CD4-positive, alpha-beta T cell treated with Interleukin-6 for 4 hours (primary cell): ENCODE measurements around the gene GUK1.

ENCODE experiments used
- DNase-seq: peaks from one replicate; pipeline ENCODE4 v3.0.0-alpha.2; 2020; ENCODE audit warnings: mixed read lengths

GUK1 gene

DNA sequence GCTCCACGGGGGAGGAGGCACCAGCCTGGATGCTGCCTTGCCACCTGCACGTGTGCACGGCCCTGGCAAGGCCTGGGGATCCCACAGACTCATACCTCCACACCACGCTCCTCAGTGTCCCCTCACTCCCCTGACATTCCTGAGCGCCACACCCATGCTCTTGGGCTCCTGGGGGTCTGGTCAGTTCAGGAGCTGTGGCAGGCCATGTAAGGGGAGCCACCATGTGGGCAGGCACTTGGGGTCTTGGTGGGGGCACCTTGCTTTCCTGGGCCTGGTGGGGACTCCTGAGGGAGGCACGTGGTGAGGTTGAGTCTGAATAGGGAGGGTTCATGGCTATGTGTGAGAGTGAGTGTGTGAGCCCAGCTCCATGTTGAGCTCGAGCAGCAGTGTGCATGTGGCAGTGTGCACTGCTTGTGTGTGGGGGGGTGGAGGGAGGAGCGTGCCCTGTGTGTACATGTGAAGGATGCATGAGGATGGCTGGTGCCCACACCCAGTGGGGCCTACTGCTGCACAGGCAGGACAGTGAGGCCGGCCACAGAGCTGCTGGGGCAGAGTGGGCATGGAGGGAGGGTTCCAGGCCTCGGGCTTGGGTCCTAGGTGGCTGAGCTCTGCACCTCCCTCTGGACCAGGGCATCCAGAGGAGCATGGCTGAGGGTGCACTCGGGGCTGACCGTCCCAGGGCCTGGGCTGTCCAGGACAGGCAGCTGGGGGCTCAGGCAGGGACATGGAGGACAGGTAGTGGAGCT is 11.3 kb downstream of the GUK1 start:
- no peak for DNase-seq

DNA sequence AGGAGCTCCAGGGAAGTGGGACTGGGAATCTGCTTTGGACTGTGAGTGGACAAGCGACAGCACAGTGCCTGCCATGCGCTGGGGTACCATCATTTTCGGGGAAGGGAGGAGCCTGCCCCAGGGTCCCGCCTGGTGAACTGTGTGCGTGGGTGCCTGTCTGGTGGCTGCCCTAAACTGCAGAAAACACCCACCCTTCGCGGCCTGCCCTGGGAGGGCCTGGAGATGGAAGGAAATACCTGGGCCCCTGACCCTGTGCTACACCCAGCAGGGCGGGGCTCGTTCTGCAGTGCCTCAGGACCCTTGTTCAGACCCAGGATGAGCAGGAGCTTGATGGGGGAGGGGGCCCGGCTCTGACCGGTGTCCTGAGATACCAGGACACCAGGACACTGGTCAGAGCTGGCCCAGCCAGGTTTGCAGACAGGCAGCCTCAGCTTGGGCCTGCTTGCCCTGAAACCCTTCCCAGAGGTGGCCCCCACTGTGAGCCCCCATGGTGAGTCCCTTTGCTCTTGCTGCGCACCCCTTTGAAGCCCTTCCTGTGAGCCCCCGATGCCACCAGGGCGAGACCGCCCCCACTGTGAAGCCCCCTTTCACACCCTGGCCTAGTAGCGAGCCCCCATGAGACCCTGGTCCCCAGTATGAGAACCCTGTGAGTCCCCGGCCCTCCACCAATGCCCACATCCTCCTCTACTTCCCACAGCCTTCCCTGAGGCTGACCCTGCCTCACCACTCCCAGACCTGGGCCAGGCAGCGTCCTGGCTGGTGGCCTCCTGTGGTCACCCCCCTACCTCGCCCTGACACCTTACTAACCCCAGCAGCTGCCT is 12.2 kb downstream of the GUK1 start:
- DNase-seq, result no peak

DNA sequence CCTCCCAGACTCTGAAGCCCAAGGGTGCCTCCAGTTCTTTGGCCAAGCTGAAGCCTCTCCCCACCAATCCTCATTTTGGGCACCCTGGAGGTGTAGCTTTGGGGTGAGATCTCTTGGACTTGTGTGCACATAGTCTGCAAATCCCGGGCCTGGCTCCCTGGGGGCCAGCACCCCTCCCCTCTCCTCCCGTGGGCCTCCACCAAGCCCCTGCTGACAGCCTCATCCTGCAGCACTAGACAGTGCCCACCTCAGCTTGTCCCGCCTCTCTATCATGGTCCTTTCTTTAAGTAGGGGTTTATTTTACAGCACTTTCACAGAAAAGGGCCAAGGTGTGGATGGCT is 12.8 kb downstream of the GUK1 start:
- no peak for DNase-seq

DNA sequence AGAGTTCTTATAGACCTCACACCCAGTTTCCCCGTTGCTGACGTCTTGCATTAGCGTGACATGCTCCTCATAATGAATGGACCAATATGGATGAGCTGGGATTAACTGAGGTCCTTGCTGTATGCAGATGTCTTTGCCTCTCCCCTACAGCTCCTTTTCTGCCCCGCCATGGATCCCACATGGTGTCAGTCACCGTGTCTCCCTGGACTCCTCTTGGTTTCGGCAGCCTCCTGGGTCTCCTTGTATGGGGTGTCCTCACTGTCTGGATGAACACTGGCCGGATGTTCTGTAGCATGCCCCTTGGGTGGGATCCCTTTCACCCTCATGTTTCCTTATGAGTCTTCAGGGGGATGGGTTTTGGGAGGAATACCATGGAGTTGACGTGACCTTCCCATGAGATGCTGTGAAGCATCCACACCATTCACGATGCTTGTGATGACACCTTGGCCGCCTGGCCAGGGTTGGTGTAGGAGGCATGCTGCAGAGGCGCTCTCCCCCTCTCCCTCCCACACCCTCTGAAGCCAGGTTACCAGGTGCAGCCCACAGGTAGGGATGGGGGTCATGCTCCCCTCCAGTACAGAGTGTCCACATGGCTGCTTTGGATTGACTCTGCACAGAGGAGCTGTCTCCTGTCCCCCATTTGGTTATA is 14.1 kb downstream of the GUK1 start:
- DNase-seq, result no peak

DNA sequence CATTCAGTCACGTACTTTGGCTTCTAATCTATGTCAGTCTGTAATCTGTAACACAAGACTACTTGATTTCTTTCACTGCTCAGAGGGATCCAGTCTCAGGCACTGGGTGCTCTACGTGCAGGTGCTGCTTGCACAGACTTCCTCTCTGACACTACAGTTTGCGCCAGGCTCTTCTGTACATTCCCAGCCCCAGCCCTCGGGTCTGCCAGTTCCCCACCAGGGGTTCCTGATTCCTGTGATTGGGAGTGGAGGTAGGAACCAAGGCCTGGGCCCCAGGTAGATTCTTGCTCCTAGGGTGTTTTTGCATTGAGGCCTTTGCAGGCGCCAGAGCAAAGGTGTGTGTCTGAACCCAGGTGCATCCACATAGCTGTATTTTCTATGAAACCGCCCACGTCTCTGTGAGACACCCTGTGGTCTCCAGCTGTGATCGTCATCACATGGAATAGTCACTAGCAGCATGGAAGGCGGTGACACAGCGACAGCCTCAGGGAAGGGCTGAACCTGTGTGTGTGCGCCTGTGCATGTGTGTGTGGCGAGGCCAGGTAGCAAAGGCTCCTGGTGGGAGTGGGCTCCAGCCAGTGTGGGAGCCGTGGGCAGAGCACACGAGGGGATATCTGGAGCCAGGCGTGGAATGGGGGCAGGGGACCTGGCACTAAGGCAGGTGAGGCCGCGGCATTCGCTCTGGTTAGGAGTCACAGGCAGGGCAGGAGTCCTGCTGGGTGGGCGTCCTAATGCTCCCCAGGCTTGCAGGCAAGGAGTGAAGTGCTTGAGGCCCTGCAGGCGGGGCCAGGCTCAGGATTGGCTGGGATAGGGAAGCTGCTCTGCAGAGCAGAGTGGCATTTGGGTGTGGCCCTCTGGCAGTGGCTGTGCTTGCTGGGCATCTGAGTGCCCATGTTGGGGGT is 14.8 kb downstream of the GUK1 start:
- DNase-seq, result no peak

DNA sequence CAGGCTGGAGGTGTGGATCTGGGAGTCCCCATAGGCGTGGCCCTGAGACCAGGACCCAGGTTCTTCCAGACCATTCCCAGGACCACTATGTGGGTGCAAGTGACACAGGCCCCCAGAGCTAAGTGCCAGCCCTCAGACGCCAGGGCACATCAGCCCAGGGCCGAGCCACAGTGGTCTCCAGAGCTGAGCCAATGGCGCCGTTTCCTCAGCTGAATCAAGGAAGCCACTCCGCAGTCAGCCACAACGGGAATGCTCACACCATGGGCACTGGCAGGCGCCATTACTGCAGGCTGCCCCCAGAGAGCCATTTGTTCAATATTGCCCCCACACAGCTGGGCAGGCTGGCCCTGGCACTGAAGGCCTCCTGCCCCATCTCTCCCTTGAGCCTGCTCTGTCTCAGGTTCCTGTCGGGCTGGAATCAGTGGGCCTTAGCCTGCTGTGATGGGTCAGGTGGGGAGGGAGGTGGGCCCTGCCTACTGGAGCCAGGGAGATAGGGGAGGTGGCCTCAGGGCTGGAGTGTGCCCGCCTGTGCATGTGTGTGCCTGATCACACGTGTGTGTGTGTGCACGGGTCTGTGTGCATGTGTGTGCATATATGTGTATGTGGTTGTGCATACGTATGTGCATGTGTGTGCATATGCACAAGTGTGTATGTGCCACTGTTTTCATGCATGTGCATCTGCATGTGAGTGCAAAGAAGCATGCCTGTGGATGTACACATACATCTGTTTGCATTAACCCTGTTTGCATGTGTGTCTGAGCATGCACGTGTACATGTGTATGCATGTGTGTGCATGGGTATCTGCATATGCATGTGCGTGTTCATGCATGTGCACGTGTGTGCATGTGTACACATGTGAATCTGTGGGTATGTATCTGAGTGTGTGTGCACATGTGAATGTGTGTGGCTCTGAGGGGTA is 15.8 kb downstream of the GUK1 start:
- DNase-seq, result no peak

DNA sequence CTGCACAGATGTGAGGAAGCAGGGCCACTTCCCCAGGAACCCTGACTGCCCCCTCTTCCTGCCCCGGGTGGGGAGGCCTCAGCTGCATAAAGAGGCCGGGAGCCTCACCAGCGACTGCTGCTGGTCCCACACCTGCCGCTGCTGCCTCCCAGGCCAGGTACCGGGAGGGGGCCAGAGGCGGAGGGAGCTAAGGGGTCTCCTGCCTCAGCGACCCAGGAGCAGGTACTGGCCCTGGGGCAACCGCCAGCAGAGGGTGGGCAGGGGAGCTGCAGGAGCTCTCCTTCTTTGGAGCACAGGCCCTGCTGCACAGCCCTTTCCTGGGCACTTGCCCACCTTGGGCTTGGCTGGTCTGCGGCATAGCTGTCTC is 16.4 kb downstream of the GUK1 start:
- no peak for DNase-seq

DNA sequence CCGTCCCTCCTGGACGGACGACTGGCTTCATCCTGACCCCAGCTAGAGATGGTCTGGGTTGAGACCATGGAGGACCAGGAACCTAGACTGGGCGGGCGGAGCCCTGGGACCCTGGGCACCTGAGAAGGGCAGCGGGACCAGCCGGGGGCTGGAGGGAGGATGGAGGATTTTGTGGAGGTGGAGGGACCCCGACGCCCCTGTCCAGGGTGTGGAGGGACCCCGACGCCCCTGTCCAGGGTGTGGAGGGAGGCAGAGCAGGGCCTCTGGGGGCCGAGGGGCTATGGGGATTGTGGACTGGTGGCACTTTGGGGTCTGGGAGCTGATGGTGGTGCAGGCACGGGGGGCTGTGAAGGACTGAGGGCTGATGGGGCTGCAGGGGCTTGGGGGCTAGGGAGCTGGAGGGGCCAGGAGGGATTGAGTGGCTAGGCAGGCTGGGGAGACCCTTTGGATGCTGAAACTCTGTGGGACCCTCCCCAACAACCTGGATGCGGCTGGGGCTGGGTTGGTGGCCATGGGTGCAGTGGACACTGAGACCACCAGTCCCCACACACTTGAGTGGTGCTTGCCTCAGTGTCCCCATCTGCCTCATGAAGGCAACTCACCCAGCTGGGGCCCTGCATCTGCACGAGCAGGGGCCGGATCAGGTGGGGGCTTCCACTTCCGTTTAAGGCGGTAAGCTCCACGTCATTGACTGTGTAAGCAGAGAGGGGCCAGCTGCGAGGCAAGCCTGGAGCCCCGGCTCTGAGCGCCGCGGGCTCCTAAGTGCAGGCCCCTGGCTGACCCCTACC is 17.1 kb downstream of the GUK1 start:
- DNase-seq, result no peak

DNA sequence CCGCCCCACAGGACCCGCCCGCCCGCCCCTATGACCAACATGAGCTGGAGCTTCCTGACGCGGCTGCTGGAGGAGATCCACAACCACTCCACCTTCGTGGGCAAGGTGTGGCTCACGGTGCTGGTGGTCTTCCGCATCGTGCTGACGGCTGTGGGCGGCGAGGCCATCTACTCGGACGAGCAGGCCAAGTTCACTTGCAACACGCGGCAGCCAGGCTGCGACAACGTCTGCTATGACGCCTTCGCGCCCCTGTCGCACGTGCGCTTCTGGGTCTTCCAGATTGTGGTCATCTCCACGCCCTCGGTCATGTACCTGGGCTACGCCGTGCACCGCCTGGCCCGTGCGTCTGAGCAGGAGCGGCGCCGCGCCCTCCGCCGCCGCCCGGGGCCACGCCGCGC is 17.6 kb downstream of the GUK1 start:
- DNase-seq, result no peak

DNA sequence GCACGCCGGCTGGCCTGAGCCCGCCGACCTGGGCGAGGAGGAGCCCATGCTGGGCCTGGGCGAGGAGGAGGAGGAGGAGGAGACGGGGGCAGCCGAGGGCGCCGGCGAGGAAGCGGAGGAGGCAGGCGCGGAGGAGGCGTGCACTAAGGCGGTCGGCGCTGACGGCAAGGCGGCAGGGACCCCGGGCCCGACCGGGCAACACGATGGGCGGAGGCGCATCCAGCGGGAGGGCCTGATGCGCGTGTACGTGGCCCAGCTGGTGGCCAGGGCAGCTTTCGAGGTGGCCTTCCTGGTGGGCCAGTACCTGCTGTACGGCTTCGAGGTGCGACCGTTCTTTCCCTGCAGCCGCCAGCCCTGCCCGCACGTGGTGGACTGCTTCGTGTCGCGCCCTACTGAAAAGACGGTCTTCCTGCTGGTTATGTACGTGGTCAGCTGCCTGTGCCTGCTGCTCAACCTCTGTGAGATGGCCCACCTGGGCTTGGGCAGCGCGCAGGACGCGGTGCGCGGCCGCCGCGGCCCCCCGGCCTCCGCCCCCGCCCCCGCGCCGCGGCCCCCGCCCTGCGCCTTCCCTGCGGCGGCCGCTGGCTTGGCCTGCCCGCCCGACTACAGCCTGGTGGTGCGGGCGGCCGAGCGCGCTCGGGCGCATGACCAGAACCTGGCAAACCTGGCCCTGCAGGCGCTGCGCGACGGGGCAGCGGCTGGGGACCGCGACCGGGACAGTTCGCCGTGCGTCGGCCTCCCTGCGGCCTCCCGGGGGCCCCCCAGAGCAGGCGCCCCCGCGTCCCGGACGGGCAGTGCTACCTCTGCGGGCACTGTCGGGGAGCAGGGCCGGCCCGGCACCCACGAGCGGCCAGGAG is 18.3 kb downstream of the GUK1 start:
- no peak for DNase-seq

DNA sequence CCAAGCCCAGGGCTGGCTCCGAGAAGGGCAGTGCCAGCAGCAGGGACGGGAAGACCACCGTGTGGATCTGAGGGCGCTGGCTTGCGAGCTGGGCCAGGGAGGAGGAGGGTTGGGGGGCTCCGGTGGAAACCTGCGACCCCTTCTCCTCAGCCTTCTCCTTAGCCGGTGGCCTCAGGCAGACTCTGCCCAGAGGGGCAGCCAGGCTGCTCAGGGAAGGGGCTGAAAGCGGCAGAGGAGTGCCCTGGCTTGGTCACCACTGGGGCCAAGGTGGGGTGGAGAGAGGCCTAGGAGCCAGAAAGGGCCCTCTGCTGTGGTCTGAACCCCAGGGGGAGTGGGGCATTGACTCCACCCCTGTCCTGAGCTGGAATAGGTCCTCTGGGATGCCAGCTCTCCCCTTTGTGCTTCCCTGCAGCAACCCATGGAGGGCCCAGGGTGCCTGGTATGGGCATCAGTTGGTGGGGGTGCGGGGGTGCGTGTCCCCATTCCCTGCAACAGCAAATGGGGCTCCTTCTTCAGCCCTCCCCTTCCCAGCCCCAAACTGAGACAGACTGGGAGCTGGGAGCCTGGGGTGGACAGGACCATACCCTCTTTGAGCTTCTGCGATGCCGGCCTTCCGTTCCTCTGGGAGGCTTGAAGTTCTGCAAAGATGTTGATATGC is 19.1 kb downstream of the GUK1 start:
- DNase-seq, result no peak

DNA sequence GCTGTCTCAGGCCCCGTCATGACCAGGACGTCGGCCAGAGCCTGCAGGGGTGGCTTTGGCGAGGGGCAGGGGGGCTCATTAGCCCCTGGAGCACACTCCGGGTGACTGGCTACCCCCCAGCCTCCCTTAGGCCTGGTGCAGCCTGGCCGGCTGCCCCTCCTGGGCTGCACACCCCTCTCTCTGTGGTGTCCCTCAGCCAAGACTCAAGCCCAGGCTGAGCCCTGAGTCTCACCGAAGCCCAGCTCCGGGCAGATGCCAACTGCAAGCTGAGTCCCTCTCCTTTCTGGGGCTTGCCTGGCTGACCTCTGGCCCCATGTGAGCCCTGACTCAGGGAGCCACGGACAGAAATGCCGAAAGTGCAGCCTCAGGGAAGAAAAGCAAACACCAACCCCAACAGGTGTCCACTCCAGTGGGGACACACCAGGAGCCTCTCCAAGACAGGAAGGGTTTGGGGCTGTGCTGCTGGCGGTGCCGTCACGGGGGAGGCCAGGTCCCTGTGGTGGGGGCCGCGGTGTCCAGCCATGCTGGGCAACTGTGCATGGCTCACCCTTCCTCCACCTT is 20.2 kb downstream of the GUK1 start:
- DNase-seq, result no peak

DNA sequence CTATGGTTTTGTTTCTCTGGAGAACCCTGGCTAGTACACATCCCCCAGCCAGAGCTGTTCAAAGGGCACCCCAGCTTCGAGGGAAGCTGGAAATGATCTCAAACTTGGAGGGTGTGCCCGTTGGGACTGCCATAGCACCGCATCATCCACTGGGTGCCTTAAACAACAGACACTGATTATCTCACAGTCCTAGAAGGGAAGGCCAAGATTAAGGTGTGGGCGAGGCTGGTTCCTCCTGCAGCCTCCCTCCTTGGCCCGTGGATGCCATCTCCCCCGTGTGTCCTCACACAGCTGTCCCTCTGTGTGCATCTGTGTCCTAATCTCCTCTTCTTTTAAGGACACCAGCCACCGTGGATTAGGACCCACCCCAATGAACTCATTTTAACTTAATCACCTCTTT is 21.3 kb downstream of the GUK1 start:
- no peak for DNase-seq

DNA sequence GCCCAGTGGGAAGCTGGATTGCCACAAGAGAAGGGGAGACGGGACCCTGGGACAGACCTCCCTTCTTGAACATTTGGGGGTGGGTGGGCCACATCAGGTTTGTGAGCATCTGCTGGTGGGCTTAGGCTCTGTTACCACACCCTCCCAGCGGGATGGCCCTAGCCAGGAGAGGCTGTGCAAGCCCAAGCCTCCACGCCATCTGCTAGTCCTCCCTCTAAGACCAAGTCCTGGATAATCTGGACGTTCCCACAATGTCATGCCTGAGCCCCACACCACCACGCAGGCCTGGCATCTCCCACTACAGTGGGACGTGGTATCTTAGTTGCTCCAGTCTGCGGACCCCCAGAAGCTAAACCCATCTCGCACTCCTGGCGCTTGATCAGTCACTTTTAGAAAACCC is 21.8 kb downstream of the GUK1 start:
- DNase-seq, result no peak

DNA sequence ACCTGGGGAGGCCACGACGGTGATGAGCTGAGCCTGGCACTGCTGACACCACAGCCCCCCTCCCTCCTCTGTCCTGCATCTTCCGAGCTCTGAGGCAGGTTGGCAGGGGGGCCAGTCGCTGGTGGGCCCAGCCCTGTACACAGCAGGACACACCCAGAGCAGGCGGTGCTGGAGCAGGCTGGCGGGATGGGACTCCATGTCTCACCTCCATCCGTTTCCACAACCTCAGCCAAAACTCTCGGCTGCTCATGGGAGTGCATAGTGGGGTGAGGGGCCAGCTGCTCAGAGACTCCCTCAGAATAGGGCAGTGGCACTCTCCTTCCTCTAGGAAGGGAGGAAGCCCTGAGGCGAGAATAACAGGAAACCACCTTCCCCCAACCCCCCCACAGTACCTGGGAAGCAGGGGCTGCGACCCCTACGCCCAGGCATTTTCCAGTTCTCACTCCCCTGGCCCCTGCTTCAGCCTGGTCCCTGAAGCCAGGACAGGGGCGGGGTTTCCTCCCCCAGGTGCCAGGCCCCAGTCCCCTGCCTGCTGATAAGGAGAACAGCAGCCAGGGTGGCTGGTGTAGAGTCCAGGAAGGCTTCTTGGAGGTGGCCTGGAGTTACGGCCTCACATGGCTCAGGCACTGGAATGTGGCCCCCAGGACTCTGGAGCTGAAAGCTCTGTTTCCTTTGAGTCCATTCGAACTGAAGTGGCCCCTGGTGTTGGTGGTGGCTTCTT is 22.4 kb downstream of the GUK1 start:
- no peak for DNase-seq

DNA sequence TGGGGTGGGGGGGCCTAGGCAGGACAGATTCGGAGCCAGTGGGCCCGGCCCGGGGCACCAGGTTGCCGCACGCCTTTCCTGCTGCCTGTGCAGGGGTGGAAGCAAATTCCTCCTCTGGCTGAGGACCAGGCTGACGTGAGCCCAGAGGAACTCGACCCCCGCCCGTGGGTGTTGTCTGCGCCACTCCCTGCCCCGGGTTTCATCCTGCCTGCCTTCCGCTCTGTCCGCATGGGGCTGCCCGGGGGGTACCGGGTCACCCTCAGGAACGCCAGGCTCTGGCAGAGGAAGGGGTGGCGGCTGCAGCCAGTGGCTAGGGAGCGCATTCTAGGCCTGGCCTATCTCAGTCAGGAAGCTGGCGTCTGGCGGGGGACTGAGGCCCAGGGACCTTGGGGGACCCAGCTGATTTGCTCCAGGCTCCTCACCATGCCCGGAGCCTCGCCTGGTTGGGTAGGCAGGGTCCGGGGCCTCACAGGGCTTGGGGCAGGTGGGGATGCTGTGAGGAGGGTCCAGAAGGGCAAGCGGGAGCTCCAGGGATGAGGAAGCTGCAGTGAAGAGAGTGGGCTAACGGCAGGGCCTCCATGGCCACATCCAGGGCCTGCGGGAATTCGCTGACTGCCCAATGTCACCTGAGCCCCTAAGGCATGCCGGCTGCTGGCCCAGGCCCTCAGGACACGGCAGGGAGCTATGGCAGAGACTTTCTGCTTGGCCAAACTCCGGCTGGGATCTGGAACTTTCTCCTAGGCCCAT is 23.1 kb downstream of the GUK1 start:
- no peak for DNase-seq

DNA sequence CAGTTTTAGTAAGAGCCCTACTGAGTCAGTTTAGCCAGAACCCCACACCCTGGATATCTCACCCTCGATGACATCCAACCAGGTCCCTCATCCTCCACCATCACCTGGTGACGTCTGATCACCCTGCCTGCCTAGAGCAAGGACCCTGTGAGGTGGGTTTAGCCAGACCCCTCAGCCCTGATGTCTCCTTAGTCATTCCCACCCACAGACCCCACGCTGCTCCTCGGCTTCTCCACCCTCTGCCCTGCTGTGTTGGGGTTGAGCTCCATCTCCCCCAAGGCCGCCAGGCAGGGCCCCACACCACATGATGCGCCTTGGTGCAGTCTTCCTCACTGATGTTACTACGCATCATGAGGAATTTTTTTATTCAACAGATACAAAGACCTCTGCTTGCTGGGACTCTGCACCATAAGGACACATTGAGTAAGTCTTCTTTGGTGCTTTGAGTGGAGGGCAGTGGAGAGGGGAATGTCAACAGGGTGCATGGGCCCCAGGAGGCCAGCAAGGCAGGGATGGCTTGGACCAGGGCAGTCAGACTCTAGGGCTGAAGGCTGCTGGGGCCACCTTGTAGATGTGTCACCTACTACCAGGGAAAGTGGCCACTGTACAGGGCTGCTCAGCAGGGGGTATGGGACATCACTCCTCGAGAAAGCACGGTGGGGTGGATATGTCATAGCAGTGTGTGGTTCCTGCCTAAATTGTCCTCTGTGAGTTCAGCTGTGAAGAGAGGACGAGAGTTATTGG is 23.9 kb downstream of the GUK1 start:
- no peak for DNase-seq
